Testis (tissue), 2 donors: ENCODE results near the gene GRIP1.

Source experiments
- POLR2A ChIP-seq: fragments of 450-650 bp; IDR thresholded peaks from one replicate; pipeline ENCODE4 v1.6.1; 2017; ENCODE audit warnings: antibody characterized with exemption, mild to moderate bottlenecking, moderate library complexity
- TF ChIP-seq, protein P1 (sequence below), 3 experiments: fragments of 450-650 bp in 2 of 3; fragments of 200-600 bp in 1 of 3; sonication (generic) in 1 of 3; IDR thresholded peaks; one replicate each; pipeline ENCODE4 v1.5.1; 2016 to 2019; ENCODE audit warnings: antibody characterized with exemption in 3 of 3, mild to moderate bottlenecking in 2 of 3, moderate library complexity in 1 of 3

DNA sequence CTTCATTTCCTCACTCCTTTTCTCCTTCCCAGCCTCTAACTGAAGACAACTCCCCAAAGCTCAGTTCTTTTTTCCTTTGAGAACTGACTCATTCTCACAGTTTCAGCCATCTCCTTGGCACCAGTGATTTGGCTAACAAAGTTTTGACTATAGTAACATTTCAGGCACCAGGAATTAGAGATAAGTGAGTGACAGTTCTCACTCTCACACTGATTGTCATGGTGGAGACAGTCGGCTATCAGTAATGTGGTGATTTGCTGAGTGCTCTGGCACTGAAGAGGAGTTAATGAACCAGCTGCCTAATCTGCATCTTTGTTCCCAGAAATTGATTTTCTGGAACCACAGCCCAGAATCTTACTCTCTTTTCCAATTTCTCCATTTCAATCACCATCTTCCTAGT lies 347.1 kb downstream of the GRIP1 start:
- TF ChIP-seq, protein P1, sequence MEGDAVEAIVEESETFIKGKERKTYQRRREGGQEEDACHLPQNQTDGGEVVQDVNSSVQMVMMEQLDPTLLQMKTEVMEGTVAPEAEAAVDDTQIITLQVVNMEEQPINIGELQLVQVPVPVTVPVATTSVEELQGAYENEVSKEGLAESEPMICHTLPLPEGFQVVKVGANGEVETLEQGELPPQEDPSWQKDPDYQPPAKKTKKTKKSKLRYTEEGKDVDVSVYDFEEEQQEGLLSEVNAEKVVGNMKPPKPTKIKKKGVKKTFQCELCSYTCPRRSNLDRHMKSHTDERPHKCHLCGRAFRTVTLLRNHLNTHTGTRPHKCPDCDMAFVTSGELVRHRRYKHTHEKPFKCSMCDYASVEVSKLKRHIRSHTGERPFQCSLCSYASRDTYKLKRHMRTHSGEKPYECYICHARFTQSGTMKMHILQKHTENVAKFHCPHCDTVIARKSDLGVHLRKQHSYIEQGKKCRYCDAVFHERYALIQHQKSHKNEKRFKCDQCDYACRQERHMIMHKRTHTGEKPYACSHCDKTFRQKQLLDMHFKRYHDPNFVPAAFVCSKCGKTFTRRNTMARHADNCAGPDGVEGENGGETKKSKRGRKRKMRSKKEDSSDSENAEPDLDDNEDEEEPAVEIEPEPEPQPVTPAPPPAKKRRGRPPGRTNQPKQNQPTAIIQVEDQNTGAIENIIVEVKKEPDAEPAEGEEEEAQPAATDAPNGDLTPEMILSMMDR (IDR thresholded peaks at IDR 0.05), result no peak
- no peak for TF ChIP-seq POLR2A
